ENCODE data around the gene RAB5B. TPM values are rescaled to one million over a fixed set of nuclear protein-coding genes. Genes with fewer than 3 reads are reported as not detected.

RAB5B gene
- total and polyA plus RNA-seq, 7 donors: 36.8 to 107 (median 92.8) TPM

DNA sequence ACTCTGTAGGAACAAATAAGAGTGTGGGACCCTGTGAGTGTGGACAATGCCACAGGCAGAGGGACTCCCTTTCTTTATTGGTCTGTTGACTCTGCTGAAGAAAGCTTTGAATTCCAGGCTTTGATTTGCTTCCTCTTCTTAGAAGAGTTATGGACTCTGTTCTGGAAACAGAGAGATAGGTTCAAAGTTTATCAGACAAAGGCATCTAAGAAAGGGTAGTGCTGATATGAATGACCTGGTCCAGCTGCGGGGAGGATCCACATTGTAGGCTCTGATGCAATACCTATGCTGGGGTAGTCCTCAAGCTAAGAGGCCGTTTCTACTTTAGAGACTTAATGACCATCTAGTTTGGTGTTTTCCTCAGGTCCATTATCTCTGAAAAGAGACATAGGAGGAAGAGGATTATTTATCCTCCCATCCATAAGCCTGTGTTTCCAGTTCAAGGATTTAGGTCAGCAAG lies 36.3 kb downstream of the RAB5B start:
- intact Hi-C loops (cut with DNase I): no loop called here
- no peak for ATAC-seq

DNA sequence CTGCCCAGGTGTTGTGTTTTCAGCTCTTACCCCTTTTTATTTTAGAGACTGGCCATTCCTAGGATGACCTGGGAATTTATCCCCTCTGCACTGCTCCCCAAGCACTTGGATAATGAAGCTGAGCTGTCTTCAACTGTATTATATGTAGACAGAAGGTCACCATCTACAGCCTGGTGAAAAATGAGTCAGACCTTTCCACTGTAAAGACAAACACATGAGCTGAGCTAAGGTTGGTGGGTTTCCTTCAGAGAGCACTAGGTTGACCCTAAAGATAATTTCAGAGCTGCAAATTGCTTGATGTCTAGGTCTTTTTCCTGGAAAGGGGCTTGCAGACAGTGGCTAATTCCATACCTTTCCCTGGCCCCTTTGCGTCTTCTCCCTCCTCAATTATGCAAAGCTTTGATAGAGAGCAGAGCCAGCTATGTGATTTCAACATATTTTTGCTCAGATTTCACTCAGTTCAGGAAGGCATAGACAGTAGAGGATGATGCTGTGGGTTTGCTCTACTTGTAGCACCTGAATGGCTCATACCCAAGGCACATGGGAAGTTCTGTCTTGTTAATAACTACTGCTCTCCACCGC lies 37.7 kb downstream of the RAB5B start:
- ATAC-seq (no peak), DNase-seq (no peak)
- H3K9me3 ChIP-seq: no peaks in the 10 kb centered on the region
- H3K27me3 ChIP-seq (ENCODE audit: insufficient read depth in 3 of 3, low read length in 2 of 3): no peaks in the 10 kb centered on the region
- no peaks in the 10 kb centered on the region for H3K4me1 ChIP-seq
- peaks cover 3 to 25% of the 10 kb centered on the region in 2 donors for H3K36me3 ChIP-seq (ENCODE audit: insufficient read depth in 1 of 2, low read depth in 1 of 2)
- H3K4me3 ChIP-seq: no peak overlapping the region
- intact Hi-C loops (cut with DNase I): no loop called here
- no peak overlapping the region for H3K27ac ChIP-seq
- WGBS, 3 donors: 94 to 95% (median 94%) methylated on average over 2 of the region's 2 CpGs
- TF ChIP-seq, protein P1, sequence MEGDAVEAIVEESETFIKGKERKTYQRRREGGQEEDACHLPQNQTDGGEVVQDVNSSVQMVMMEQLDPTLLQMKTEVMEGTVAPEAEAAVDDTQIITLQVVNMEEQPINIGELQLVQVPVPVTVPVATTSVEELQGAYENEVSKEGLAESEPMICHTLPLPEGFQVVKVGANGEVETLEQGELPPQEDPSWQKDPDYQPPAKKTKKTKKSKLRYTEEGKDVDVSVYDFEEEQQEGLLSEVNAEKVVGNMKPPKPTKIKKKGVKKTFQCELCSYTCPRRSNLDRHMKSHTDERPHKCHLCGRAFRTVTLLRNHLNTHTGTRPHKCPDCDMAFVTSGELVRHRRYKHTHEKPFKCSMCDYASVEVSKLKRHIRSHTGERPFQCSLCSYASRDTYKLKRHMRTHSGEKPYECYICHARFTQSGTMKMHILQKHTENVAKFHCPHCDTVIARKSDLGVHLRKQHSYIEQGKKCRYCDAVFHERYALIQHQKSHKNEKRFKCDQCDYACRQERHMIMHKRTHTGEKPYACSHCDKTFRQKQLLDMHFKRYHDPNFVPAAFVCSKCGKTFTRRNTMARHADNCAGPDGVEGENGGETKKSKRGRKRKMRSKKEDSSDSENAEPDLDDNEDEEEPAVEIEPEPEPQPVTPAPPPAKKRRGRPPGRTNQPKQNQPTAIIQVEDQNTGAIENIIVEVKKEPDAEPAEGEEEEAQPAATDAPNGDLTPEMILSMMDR (IDR thresholded peaks at IDR 0.05): no peak

More for the DNA sequence above, 36.3 kb downstream of the RAB5B start:
- Histone ChIP-seq H3K36me3 (ENCODE audit: insufficient read depth in 1 of 2, low read depth in 1 of 2) (peaks cover 3 to 25% of the 10 kb centered on the region in 2 donors), H3K9me3 (no peaks in the 10 kb centered on the region), H3K27me3 (ENCODE audit: insufficient read depth in 3 of 3, low read length in 2 of 3) (no peaks in the 10 kb centered on the region), H3K27ac (no peak overlapping the region), H3K4me3 (no peak overlapping the region), H3K4me1 (no peaks in the 10 kb centered on the region)
- TF ChIP-seq, protein P1 (IDR thresholded peaks at IDR 0.05): no peak
- 65 to 69% (median 66%) methylated on average over 2 of the region's 2 CpGs for WGBS, 3 donors
- no peak for DNase-seq

DNA sequence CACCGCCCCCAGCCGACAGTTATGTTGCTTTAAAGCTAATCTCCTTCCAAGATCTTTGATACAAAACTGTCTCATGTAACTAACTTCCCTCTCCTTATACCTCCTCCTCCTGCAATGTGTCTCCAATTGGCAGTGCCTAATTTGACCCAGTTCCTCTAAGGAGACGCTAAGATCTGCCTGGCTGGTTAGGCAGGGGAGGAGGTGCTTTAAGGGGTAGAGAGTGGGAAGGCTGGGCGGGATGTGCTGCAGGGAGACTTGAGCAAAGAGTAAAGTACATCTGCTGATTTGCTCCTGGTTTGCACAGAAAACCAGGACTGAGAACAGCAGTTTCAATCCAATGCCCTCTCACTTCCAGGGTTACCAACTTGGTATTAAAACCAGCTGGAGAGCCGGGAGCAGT lies 39.6 kb downstream of the RAB5B start:
- Histone ChIP-seq H3K27ac (no peak overlapping the region), H3K9me3 (no peaks in the 10 kb centered on the region), H3K27me3 (ENCODE audit: insufficient read depth in 3 of 3, low read length in 2 of 3) (no peaks in the 10 kb centered on the region), H3K36me3 (ENCODE audit: insufficient read depth in 1 of 2, low read depth in 1 of 2) (peaks cover 3 to 31% of the 10 kb centered on the region in 2 donors), H3K4me3 (no peak overlapping the region), H3K4me1 (no peaks in the 10 kb centered on the region)
- TF ChIP-seq, protein P1 (IDR thresholded peaks at IDR 0.05): no peak
- ATAC-seq (no peak), DNase-seq (no peak)
- intact Hi-C loops (cut with DNase I): no loop called here
- 88 to 96% (median 92%) methylated on average over 5 of the region's 5 CpGs for WGBS, 3 donors

DNA sequence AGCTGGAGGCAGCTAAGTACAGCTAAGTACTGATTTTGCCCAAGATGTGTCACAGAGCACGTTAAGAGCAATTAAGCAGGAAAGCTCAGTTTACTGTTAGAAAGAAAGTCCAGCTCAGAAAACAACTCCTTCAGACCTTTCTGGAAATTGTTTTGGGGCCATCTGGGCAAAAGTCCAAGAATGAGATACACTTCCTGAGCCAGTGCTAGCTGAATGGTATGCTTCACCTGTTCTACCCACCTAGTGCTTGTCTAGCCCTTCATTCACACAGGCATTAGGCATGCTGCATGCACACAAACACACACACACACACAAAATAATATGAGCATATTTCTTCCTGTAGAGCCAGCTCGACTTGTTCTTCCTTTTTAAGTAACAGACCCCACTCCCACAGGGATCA lies 40.3 kb downstream of the RAB5B start:
- WGBS, 3 donors: 51 to 61% (median 58%) methylated on average over 2 of the region's 2 CpGs
- peaks cover 3 to 37% of the 10 kb centered on the region in 2 donors for H3K36me3 ChIP-seq (ENCODE audit: insufficient read depth in 1 of 2, low read depth in 1 of 2)
- no peaks in the 10 kb centered on the region for H3K4me1 ChIP-seq
- DNase-seq (no peak), ATAC-seq (no peak)
- H3K4me3 ChIP-seq: no peak overlapping the region
- intact Hi-C loops (cut with DNase I): no loop called here
- H3K9me3 ChIP-seq: no peaks in the 10 kb centered on the region
- H3K27ac ChIP-seq: no peak overlapping the region
- TF ChIP-seq, protein P1 (IDR thresholded peaks at IDR 0.05): no peak
- no peaks in the 10 kb centered on the region for H3K27me3 ChIP-seq (ENCODE audit: insufficient read depth in 3 of 3, low read length in 2 of 3)

DNA sequence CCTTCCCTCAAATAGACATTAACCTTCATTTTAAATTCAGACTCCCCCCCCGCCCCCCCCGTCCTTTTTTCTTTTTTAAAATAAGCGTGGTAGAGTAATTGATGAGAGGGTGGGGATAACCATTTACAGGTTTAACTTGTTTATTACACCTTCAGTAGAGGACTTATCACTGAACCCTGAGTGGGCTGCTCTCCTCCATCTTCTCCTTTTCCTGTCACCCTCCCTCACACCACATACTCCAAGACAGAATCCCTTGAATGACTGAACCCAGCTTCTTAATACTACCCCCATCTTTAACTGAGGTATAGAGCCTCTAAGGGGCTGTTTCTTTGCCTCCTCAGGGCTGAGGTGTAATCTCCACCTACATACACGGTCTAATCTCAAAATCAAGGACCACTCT lies 43.3 kb downstream of the RAB5B start:
- Histone ChIP-seq H3K4me3 (no peak overlapping the region), H3K4me1 (no peaks in the 10 kb centered on the region), H3K36me3 (ENCODE audit: insufficient read depth in 1 of 2, low read depth in 1 of 2) (peaks cover 3 to 37% of the 10 kb centered on the region in 2 donors), H3K27ac (no peak overlapping the region), H3K9me3 (no peaks in the 10 kb centered on the region), H3K27me3 (ENCODE audit: insufficient read depth in 3 of 3, low read length in 2 of 3) (no peaks in the 10 kb centered on the region)
- 90 to 94% (median 91%) methylated on average over 4 of the region's 4 CpGs for WGBS, 3 donors
- TF ChIP-seq, protein P1 (IDR thresholded peaks at IDR 0.05): no peak
- ATAC-seq: no peak
- no peak for DNase-seq
- intact Hi-C loops (cut with DNase I): no loop called here
